ENCODE results near the gene SRMS.
"Not testable (repeated sequence)": the region's sequence is repeated elsewhere in the genome, so short reads cannot be mapped to it uniquely, and the experiment has no call there.

Gene SRMS

GRCh38 chr20:63578224-63579016 lies 30.9 kb upstream of the SRMS start:
- no peak for DNase-seq (ENCODE audit: low read depth)

- no peak for DNase-seq (ENCODE audit: low read depth)
These were observed 29.9 kb upstream of the SRMS start for GRCh38 chr20:63577317-63577894.

GRCh38 chr20:63576311-63576710 lies 28.8 kb upstream of the SRMS start:
- DNase-seq (ENCODE audit: low read depth), result no peak

GRCh38 chr20:63574829-63575743 lies 27.5 kb upstream of the SRMS start:
- DNase-seq (ENCODE audit: low read depth), result no peak

- DNase-seq (ENCODE audit: low read depth), result peak; percentile 59
These were observed 26.7 kb upstream of the SRMS start, which contains the start of gene HELZ2 for GRCh38 chr20:63574156-63574828. HELZ2 (minus strand) TSS chr20:63574239; CDS start chr20:63572385, 1,854 bp downstream.

- no peak for DNase-seq (ENCODE audit: low read depth)
These were observed 26.1 kb upstream of the SRMS start for GRCh38 chr20:63573647-63574131.

GRCh38 chr20:63572788-63573646 lies 25.5 kb upstream of the SRMS start:
- DNase-seq (ENCODE audit: low read depth), result no peak

- DNase-seq (ENCODE audit: low read depth), result no peak
These were observed 24.7 kb upstream of the SRMS start for GRCh38 chr20:63572071-63572787.

- DNase-seq (ENCODE audit: low read depth), result not testable (repeated sequence)
These were observed 23.5 kb upstream of the SRMS start for GRCh38 chr20:63571087-63571478.

GRCh38 chr20:63570281-63571086 lies 22.9 kb upstream of the SRMS start:
- no peak for DNase-seq (ENCODE audit: low read depth)

GRCh38 chr20:63568986-63569949 lies 21.7 kb upstream of the SRMS start:
- no peak for DNase-seq (ENCODE audit: low read depth)

- DNase-seq (ENCODE audit: low read depth), result no peak
These were observed 20.8 kb upstream of the SRMS start for GRCh38 chr20:63568170-63568981.

- no peak for DNase-seq (ENCODE audit: low read depth)
These were observed 20.0 kb upstream of the SRMS start for GRCh38 chr20:63567386-63568169.

GRCh38 chr20:63567136-63567385 lies 19.5 kb upstream of the SRMS start:
- DNase-seq (ENCODE audit: low read depth), result no peak

- DNase-seq (ENCODE audit: low read depth), result no peak
These were observed 19.0 kb upstream of the SRMS start for GRCh38 chr20:63566395-63567135.

- DNase-seq (ENCODE audit: low read depth), result no peak
These were observed 18.3 kb upstream of the SRMS start for GRCh38 chr20:63565699-63566335.
